Loucy (cell line): ENCODE results near the gene SCCPDH.
A peak's percentile ranks its signal among the peaks of the same experiment; 100 is the strongest.

Source experiments
- H2AFZ ChIP-seq: fragments of 200-600 bp; sonication (generic); 2 replicates; pipeline ENCODE4 v1.6.0; 2016; ENCODE audit warnings: antibody characterized with exemption, mild to moderate bottlenecking, low read length, moderate library complexity
- H3F3A ChIP-seq: fragments of 200-600 bp; 2 replicates; pipeline ENCODE4 v1.6.0; 2016; ENCODE audit warnings: antibody characterized with exemption, low read depth, mild to moderate bottlenecking
- H3K27me3 ChIP-seq: fragments of 200-600 bp; sonication (generic); 2 replicates; pipeline ENCODE4 v1.6.1; 2014; ENCODE audit warnings: low read length, mild to moderate bottlenecking; ENCODE audit not compliant: insufficient read depth, poor library complexity, severe bottlenecking
- H3K36me3 ChIP-seq: fragments of 200-600 bp; sonication (generic); 2 replicates; pipeline ENCODE4 v1.6.1; 2016; ENCODE audit warnings: low read length; ENCODE audit not compliant: insufficient read depth
- H3K4me1 ChIP-seq: fragments of 200-600 bp; sonication (generic); 2 replicates; pipeline ENCODE4 v1.5.1; 2014; ENCODE audit warnings: low read length, mild to moderate bottlenecking; ENCODE audit not compliant: insufficient read depth, poor library complexity, severe bottlenecking
- H3K4me2 ChIP-seq: fragments of 200-600 bp; sonication (generic); 2 replicates; pipeline ENCODE4 v1.6.0; 2014; ENCODE audit warnings: antibody characterized with exemption, low read length, low read depth, mild to moderate bottlenecking; ENCODE audit not compliant: poor library complexity, severe bottlenecking
- H3K4me3 ChIP-seq: fragments of 200-600 bp; sonication (generic); 2 replicates; pipeline ENCODE4 v1.5.1; 2014; ENCODE audit warnings: low read length, mild to moderate bottlenecking, mixed read lengths; ENCODE audit not compliant: poor library complexity, severe bottlenecking
- H3K79me2 ChIP-seq: fragments of 200-600 bp; sonication (generic); 2 replicates; pipeline ENCODE4 v1.6.1; 2014; ENCODE audit warnings: low read length; ENCODE audit not compliant: insufficient read depth
- H3K9ac ChIP-seq: fragments of 200-600 bp; sonication (generic); 2 replicates; pipeline ENCODE4 v1.6.0; 2014; ENCODE audit warnings: mild to moderate bottlenecking, low read depth, low read length, moderate library complexity; ENCODE audit not compliant: poor library complexity, severe bottlenecking
- H3K9me2 ChIP-seq: fragments of 200-600 bp; sonication (generic); replicated peaks from 2 replicates; pipeline ENCODE4 v1.6.1; 2016; ENCODE audit warnings: low read depth, low read length, mixed read lengths
- H3K9me3 ChIP-seq: fragments of 200-600 bp; sonication (generic); 2 replicates; pipeline ENCODE4 v1.6.1; 2014; ENCODE audit warnings: mild to moderate bottlenecking, antibody characterized with exemption, low read length, low read depth; ENCODE audit not compliant: insufficient read depth
- H4K20me1 ChIP-seq: fragments of 200-600 bp; sonication (generic); 2 replicates; pipeline ENCODE4 v1.6.0; 2014; ENCODE audit warnings: antibody characterized with exemption, low read length, mild to moderate bottlenecking; ENCODE audit not compliant: insufficient read depth, poor library complexity, severe bottlenecking
- EZH2phosphoT487 ChIP-seq: fragments of 200-600 bp; IDR thresholded peaks from 2 replicates; pipeline ENCODE4 v1.6.1; 2018; ENCODE audit warnings: antibody characterized with exemption, mild to moderate bottlenecking, moderate library complexity, borderline replicate concordance
- TF ChIP-seq, protein P1 (sequence below): fragments of 200-600 bp; sonication (generic); conservative IDR thresholded peaks from 2 replicates; pipeline ENCODE4 v1.5.1; 2014; ENCODE audit warnings: mild to moderate bottlenecking, antibody characterized with exemption, low read length

SCCPDH gene

DNA sequence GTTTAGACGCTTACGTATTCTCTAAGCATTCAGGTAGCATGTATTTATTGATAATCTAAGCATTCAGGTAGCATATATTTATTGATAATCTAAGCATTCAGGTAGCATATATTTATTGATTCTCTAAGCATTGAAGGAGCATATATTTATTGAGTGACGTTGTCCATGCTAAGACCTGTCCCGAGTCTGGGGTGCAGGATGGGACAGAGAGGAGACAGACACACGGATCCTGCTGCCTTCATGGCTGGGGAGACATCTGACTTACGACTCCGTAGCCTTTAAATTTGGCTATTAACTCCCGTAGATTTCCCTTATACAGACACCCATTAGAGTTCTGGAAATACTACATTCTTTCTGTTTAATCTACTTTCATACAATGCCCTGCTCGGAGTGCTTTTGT is 982 bp downstream of the SCCPDH start:
- H4K20me1 ChIP-seq = peaks cover 13% of the 10 kb centered on the region
- TF ChIP-seq, protein P1, sequence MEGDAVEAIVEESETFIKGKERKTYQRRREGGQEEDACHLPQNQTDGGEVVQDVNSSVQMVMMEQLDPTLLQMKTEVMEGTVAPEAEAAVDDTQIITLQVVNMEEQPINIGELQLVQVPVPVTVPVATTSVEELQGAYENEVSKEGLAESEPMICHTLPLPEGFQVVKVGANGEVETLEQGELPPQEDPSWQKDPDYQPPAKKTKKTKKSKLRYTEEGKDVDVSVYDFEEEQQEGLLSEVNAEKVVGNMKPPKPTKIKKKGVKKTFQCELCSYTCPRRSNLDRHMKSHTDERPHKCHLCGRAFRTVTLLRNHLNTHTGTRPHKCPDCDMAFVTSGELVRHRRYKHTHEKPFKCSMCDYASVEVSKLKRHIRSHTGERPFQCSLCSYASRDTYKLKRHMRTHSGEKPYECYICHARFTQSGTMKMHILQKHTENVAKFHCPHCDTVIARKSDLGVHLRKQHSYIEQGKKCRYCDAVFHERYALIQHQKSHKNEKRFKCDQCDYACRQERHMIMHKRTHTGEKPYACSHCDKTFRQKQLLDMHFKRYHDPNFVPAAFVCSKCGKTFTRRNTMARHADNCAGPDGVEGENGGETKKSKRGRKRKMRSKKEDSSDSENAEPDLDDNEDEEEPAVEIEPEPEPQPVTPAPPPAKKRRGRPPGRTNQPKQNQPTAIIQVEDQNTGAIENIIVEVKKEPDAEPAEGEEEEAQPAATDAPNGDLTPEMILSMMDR = no peak
- no peak for TF ChIP-seq EZH2phosphoT487
- H3F3A ChIP-seq = no peaks in the 10 kb centered on the region
- peak overlapping the region; percentile 85 for H3K4me3 ChIP-seq
- peak overlapping the region; percentile 96 for H3K9ac ChIP-seq
- no peaks in the 10 kb centered on the region for H3K27me3 ChIP-seq
- H2AFZ ChIP-seq = peak overlapping the region; percentile 97
- no peaks in the 10 kb centered on the region for H3K9me2 ChIP-seq
- peaks cover 47% of the 10 kb centered on the region for H3K79me2 ChIP-seq
- peaks cover 27% of the 10 kb centered on the region for H3K4me1 ChIP-seq
- H3K4me2 ChIP-seq = peak overlapping the region; percentile 77
- no peaks in the 10 kb centered on the region for H3K9me3 ChIP-seq
- peaks cover 19% of the 10 kb centered on the region; the same call in 1 of the 2 replicates for H3K36me3 ChIP-seq

DNA sequence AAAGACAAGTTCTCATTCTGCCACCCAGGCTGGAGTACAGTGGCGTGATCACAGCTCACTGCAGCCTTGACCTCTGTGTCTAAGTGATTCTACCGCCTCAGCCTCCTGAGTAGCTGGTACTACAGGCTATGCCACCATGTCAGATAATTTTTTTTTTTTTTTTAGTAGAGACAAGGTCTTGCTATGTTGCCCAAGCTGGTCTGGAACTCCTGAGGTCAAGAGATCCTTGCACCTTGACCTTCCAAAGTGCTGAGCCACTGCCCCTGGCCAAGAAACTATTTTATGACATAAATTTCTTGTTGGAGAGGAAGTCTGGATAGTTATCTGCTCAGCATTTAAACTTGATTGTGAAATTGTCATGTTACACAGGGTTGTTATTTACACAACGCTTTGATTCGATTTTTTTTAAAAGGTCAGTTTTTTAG is 2.1 kb downstream of the SCCPDH start:
- Histone ChIP-seq H3K9me3 (no peaks in the 10 kb centered on the region), H3K9me2 (no peaks in the 10 kb centered on the region), H3K4me2 (peak overlapping the region; percentile 77), H3K36me3 (peaks cover 29% of the 10 kb centered on the region; the same call in 1 of the 2 replicates), H2AFZ (no peak overlapping the region), H3K27me3 (no peaks in the 10 kb centered on the region), H3K9ac (peak overlapping the region; percentile 96), H4K20me1 (peaks cover 13% of the 10 kb centered on the region), H3K4me3 (peak overlapping the region; percentile 85), H3K4me1 (peaks cover 27% of the 10 kb centered on the region), H3F3A (no peaks in the 10 kb centered on the region), H3K79me2 (peaks cover 55% of the 10 kb centered on the region)
- no peak for TF ChIP-seq EZH2phosphoT487
- TF ChIP-seq, protein P1 = no peak

DNA sequence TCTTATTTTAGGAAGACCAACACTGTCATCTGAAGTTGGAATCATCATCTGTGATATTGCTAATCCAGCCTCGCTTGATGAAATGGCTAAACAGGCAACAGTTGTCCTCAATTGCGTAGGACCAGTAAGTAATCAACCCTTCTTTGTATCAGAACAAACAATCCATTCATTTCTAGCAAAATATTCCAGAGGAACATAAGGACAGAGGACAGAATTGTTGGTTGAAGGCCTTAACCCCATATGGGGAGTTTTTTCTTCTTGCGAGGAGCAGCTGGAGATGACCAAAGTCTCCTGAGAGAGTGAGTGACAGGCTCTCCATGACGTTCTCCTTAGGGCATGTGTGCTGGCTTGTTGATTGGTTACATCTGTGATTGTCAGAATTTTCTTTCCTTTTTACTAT is 2.7 kb downstream of the SCCPDH start:
- peak overlapping the region; percentile 85 for H3K4me3 ChIP-seq
- no peaks in the 10 kb centered on the region for H3F3A ChIP-seq
- H3K9me3 ChIP-seq = no peaks in the 10 kb centered on the region
- peaks cover 13% of the 10 kb centered on the region for H4K20me1 ChIP-seq
- peaks cover 27% of the 10 kb centered on the region for H3K4me1 ChIP-seq
- H3K9ac ChIP-seq = peak overlapping the region; percentile 96
- TF ChIP-seq, protein P1 = no peak
- no peak for TF ChIP-seq EZH2phosphoT487
- H3K79me2 ChIP-seq = peaks cover 62% of the 10 kb centered on the region
- no peak overlapping the region for H2AFZ ChIP-seq
- H3K36me3 ChIP-seq = peaks cover 33% of the 10 kb centered on the region; the same call in 1 of the 2 replicates
- peak overlapping the region; percentile 77 for H3K4me2 ChIP-seq
- no peaks in the 10 kb centered on the region for H3K27me3 ChIP-seq
- no peaks in the 10 kb centered on the region for H3K9me2 ChIP-seq
